ENCODE results near the gene ACTR6.

ACTR6 gene

GRCh38 chr12:100266585-100266834 is 65.9 kb downstream of the ACTR6 start:
- peak overlapping the region; percentile 83 for H3K4me3 ChIP-seq (ENCODE audit: low read depth, low read length)
- no peak for TF ChIP-seq CTCF (IDR thresholded peaks at IDR 0.05; ENCODE audit: control insufficient read depth, extremely low read depth, insufficient read depth)
- no peak for DNase-seq (ENCODE audit: low read depth)

- DNase-seq (ENCODE audit: low read depth): peak; percentile 86
- no peak for TF ChIP-seq CTCF (IDR thresholded peaks at IDR 0.05; ENCODE audit: control insufficient read depth, extremely low read depth, insufficient read depth)
- peak within 1 kb of the TSS; percentile 83 for H3K4me3 ChIP-seq (ENCODE audit: low read depth, low read length)
Observed at GRCh38 chr12:100266835-100267602, 66.4 kb downstream of the ACTR6 start, which contains the start of the genes DEPDC4 and SCYL2. Gene DEPDC4, minus strand, starts transcription at chr12:100267079. Its CDS starts 3 bp downstream, at chr12:100267076. Gene SCYL2, plus strand, starts transcription at chr12:100267177. Its CDS starts 15,794 bp downstream, at chr12:100282971.

- TF ChIP-seq CTCF (IDR thresholded peaks at IDR 0.05; ENCODE audit: control insufficient read depth, extremely low read depth, insufficient read depth): no peak
- H3K4me3 ChIP-seq (ENCODE audit: low read depth, low read length): peak overlapping the region; percentile 83
- DNase-seq (ENCODE audit: low read depth): no peak
Observed at GRCh38 chr12:100267603-100268281, 67.1 kb downstream of the ACTR6 start.

GRCh38 chr12:100268835-100269564 is 68.4 kb downstream of the ACTR6 start:
- no peak for TF ChIP-seq CTCF (IDR thresholded peaks at IDR 0.05; ENCODE audit: control insufficient read depth, extremely low read depth, insufficient read depth)
- peak overlapping the region; percentile 83 for H3K4me3 ChIP-seq (ENCODE audit: low read depth, low read length)
- no peak for DNase-seq (ENCODE audit: low read depth)

GRCh38 chr12:100273782-100274181 is 73.2 kb downstream of the ACTR6 start:
- DNase-seq (ENCODE audit: low read depth): no peak
- no peak overlapping the region for H3K4me3 ChIP-seq (ENCODE audit: low read depth, low read length)
- TF ChIP-seq CTCF (IDR thresholded peaks at IDR 0.05; ENCODE audit: control insufficient read depth, extremely low read depth, insufficient read depth): no peak

All from LNCaP clone FGC (cell line).